Breast epithelium (tissue), 4 donors: ENCODE results near the gene DNMT3A. TPM values are rescaled to one million over a fixed set of nuclear protein-coding genes. Genes with fewer than 3 reads are reported as not detected.
A peak's percentile ranks its signal among the peaks of the same experiment; 100 is the strongest.
"Not testable (repeated sequence)": the region's sequence is repeated elsewhere in the genome, so short reads cannot be mapped to it uniquely, and the experiment has no call there.

ENCODE experiments used
- DNase-seq, 2 donors: peaks; one replicate each; pipeline ENCODE4 v3.0.0-alpha.2; 2019; ENCODE audit warnings: low spot score in 2 of 2
- H3K27ac ChIP-seq, 2 donors: fragments of 200-600 bp; sonication (generic) in 1 of 2; one replicate each; pipeline ENCODE4 v1.5.1; 2016 to 2019; ENCODE audit warnings: mild to moderate bottlenecking in 1 of 2
- H3K27me3 ChIP-seq, 2 donors: fragments of 200-600 bp; sonication (generic) in 1 of 2; one replicate each; pipeline versions ENCODE4 v1.5.1 to v1.6.0; 2017 to 2019; ENCODE audit warnings: control low read depth in 1 of 2, mild to moderate bottlenecking in 1 of 2
- H3K36me3 ChIP-seq: fragments of 200-600 bp; one replicate; pipeline ENCODE4 v1.5.1; 2019
- H3K4me1 ChIP-seq, 2 donors: fragments of 200-600 bp; sonication (generic); one replicate each; pipeline ENCODE4 v1.5.1; 2016 to 2019; ENCODE audit warnings: control low read depth in 1 of 2
- H3K4me3 ChIP-seq, 3 donors: fragments of 200-600 bp; sonication (generic); 1 replicate in 2 of 3; 2 replicates in 1 of 3; pipeline ENCODE4 v1.5.1; 2016 to 2019; ENCODE audit warnings: mild to moderate bottlenecking in 3 of 3, moderate library complexity in 2 of 3
- H3K9me3 ChIP-seq, 2 donors: fragments of 200-600 bp; sonication (generic) in 1 of 2; one replicate each; pipeline ENCODE4 v1.5.1; 2016 to 2019; ENCODE audit warnings: control low read depth in 1 of 2
- POLR2A ChIP-seq: fragments of 450-650 bp; IDR thresholded peaks from one replicate; pipeline ENCODE4 v1.6.1; 2016; ENCODE audit warnings: antibody characterized with exemption, mild to moderate bottlenecking, moderate library complexity
- POLR2AphosphoS5 ChIP-seq, 3 donors: sonication (generic); formaldehyde crosslinking; IDR thresholded peaks; one replicate each; pipeline ENCODE4 v1.6.1; 2017; ENCODE audit warnings: antibody characterized with exemption in 3 of 3
- intact Hi-C: fragments of 100-400 bp; cut with DNase I; formaldehyde crosslinking; loops from one replicate; pipeline ENCODE4 v1.15.1; 2023; ENCODE audit warnings: low total_unique reads
- total RNA-seq, 3 donors: library from RNA; depleted of rRNA; stranded (reverse); fragments of >200 nt; gene quantifications; one replicate each; pipeline ENCODE4 v1.1.0, GENCODE V29; 2016
- TF ChIP-seq, protein P1 (sequence below), 3 donors: fragments of 450-650 bp; IDR thresholded peaks; one replicate each; pipeline ENCODE4 v1.5.1; 2016 to 2017; ENCODE audit warnings: antibody characterized with exemption in 3 of 3, mild to moderate bottlenecking in 3 of 3, moderate library complexity in 3 of 3

Gene DNMT3A
- total RNA-seq, 3 donors from 2014 or later: 8.2 to 21.7 (median 20.0) TPM

DNA sequence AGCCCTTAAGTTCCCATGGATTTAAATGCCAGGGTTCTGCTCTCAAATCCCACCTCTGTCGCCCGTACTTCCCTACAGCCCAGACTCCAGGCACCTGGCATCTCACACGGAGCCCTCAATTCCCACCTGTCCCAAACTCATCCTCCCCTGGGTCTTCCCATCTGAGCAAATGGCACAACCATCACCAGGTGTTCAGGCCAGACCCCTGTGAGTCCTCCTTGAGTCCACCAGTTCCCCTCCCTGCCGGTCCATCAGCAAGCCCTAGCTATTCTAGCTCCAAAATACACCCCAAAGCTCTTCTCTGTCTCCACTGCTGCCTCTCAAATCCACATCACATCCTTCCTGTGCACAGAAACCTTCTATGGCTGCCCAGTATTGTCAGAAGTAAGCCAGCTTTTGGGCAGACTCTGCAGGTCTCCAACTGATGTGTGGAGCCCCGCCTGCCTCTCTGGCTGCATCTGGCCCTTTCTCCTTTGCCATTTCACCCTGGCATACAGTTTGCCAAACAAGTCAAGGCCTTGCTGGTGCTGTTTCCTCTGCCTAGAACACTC, 67.7 kb downstream of the DNMT3A start:
- H3K9me3 ChIP-seq: no peaks in the 10 kb centered on the region
- H3K4me1 ChIP-seq: no peaks in the 10 kb centered on the region
- intact Hi-C loops: no loop called here
- H3K36me3 ChIP-seq: no peaks in the 10 kb centered on the region
- no peak overlapping the region for H3K4me3 ChIP-seq
- DNase-seq: no peak
- peak overlapping the region; percentile 40 to 69 for H3K27ac ChIP-seq
- TF ChIP-seq, protein P1, sequence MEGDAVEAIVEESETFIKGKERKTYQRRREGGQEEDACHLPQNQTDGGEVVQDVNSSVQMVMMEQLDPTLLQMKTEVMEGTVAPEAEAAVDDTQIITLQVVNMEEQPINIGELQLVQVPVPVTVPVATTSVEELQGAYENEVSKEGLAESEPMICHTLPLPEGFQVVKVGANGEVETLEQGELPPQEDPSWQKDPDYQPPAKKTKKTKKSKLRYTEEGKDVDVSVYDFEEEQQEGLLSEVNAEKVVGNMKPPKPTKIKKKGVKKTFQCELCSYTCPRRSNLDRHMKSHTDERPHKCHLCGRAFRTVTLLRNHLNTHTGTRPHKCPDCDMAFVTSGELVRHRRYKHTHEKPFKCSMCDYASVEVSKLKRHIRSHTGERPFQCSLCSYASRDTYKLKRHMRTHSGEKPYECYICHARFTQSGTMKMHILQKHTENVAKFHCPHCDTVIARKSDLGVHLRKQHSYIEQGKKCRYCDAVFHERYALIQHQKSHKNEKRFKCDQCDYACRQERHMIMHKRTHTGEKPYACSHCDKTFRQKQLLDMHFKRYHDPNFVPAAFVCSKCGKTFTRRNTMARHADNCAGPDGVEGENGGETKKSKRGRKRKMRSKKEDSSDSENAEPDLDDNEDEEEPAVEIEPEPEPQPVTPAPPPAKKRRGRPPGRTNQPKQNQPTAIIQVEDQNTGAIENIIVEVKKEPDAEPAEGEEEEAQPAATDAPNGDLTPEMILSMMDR (IDR thresholded peaks at IDR 0.05): no peak
- no peak for TF ChIP-seq POLR2AphosphoS5 (IDR thresholded peaks at IDR 0.05)
- no peak for TF ChIP-seq POLR2A
- no peaks in the 10 kb centered on the region for H3K27me3 ChIP-seq

DNA sequence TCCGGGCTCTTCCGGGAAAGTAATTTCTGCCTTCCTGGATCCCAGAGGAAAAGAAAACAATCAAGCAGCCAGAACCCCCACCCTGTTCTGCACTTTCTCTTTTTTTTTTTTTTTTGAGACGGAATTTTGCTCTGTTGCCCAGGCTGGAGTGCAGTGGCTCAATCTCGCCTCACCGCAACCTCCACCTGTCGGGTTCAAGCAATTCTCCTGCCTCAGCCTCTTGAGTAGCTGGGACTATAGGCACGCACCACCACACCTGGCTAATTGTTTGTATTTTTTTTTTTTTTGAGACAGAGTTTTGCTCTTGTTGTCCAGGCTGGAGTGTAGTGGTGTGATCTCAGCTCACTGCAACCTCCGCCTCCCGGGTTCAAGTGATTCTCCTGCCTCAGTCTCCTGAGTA, 69.0 kb downstream of the DNMT3A start:
- H3K27me3 ChIP-seq, DNase-seq, H3K9me3 ChIP-seq, H3K4me1 ChIP-seq, H3K36me3 ChIP-seq, H3K4me3 ChIP-seq, intact Hi-C loops: not testable (repeated sequence)
- peak overlapping the region in 1 of 2 donors; percentile 69 for H3K27ac ChIP-seq

DNA sequence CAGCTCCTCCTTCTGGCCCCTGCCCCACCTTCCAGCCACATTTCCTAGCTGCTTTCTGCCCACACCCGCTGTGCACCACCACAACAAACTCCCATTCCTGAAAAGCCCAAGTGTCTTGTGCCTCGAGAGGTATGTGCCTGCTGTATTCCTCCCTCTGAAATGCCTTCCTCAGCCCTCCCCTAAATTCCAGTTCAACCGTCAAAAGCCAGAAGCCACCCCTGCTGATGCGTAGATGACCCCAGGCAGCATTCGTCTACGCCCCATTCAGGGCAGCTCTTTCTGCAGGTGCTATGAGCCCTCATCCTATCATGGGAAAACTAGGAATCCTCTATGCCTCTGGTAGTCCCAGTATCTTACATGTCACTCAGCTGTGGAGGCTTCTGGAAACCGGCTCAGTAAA, 71.7 kb downstream of the DNMT3A start:
- no peak overlapping the region for H3K4me3 ChIP-seq
- no peaks in the 10 kb centered on the region for H3K4me1 ChIP-seq
- no peaks in the 10 kb centered on the region for H3K36me3 ChIP-seq
- DNase-seq: no peak
- H3K27ac ChIP-seq: no peak overlapping the region
- TF ChIP-seq POLR2AphosphoS5 (IDR thresholded peaks at IDR 0.05): no peak
- TF ChIP-seq POLR2A: no peak
- TF ChIP-seq, protein P1 (IDR thresholded peaks at IDR 0.05): no peak
- intact Hi-C loops: no loop called here
- no peaks in the 10 kb centered on the region for H3K9me3 ChIP-seq
- no peaks in the 10 kb centered on the region for H3K27me3 ChIP-seq

DNA sequence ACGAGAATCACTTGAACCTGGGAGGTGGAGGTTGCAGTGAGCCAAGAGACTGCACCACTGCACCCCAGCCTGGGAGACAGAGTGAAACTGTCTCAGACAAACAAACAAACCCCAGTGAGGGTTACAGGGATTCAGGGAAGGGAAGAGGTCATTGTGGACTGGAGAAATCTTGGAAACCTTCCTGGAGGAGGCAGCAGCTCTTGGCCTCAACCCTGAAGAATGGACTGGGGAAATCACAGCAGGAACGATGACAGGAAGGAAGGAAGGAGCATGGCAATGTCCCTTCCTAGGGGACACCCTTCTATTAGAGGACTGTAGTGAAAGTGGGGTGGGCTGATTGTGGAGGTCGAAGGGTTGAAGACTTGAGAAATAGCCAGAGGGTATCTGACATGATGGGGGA, 72.5 kb downstream of the DNMT3A start:
- Histone ChIP-seq H3K4me3 (no peak overlapping the region), H3K27ac (no peak overlapping the region), H3K4me1 (no peaks in the 10 kb centered on the region), H3K36me3 (no peaks in the 10 kb centered on the region), H3K27me3 (no peaks in the 10 kb centered on the region), H3K9me3 (no peaks in the 10 kb centered on the region)
- no peak for DNase-seq
- TF ChIP-seq POLR2A (no peak), POLR2AphosphoS5 (IDR thresholded peaks at IDR 0.05) (no peak)
- TF ChIP-seq, protein P1 (IDR thresholded peaks at IDR 0.05): no peak
- intact Hi-C loops: loop anchor here (10.0 kb wide), 1 partner anchor 1874 kb away; no protein-coding TSS in a partner anchor

DNA sequence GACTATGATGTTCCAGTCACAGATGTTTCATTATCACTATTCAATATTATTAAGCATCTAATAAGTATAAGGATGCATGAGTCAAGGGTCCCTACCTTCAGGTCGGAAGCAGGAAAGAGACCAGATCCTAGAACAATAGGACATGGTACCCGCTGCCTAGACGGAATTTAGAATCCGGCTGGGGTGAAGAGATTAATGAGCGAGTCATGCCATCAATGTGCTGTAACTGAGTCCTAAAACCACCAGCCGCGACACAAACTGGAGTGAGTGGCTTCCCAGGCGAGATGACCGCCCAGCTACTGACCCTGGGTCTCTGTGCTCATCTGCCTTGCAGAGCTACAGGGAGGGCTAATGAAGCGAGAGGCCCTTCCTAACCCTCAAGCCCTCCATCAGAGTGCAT, 73.6 kb downstream of the DNMT3A start:
- no peaks in the 10 kb centered on the region for H3K27me3 ChIP-seq
- no peaks in the 10 kb centered on the region for H3K36me3 ChIP-seq
- H3K4me3 ChIP-seq: no peak overlapping the region
- no peak for DNase-seq
- intact Hi-C loops: loop anchor here (10.0 kb wide), 1 partner anchor 1873 kb away; no protein-coding TSS in a partner anchor
- no peaks in the 10 kb centered on the region for H3K4me1 ChIP-seq
- TF ChIP-seq, protein P1 (IDR thresholded peaks at IDR 0.05): no peak
- TF ChIP-seq POLR2A: no peak
- TF ChIP-seq POLR2AphosphoS5 (IDR thresholded peaks at IDR 0.05): no peak
- no peak overlapping the region for H3K27ac ChIP-seq
- H3K9me3 ChIP-seq: no peaks in the 10 kb centered on the region
